Neural cell (in vitro differentiated cells): ENCODE results near the gene RRH. TPM values are rescaled to one million over a fixed set of nuclear protein-coding genes. Genes with fewer than 3 reads are reported as not detected.
"Not testable (repeated sequence)": the region's sequence is repeated elsewhere in the genome, so short reads cannot be mapped to it uniquely, and the experiment has no call there.

Experiments used
- H2AFZ ChIP-seq: fragments of 200-600, 300-800 bp; sonication (generic), shearing (Covaris generic); 2 replicates; pipeline ENCODE4 v1.6.0; 2014; ENCODE audit warnings: low read depth, mild to moderate bottlenecking, antibody characterized with exemption, low read length, moderate library complexity
- H3F3A ChIP-seq: fragments of 200-600 bp; shearing (Covaris generic); 2 replicates; pipeline ENCODE4 v1.6.1; 2016; ENCODE audit warnings: mild to moderate bottlenecking, moderate library complexity, mixed read lengths, antibody characterized with exemption, low read length; ENCODE audit not compliant: insufficient read depth, poor library complexity, severe bottlenecking
- H3K27ac ChIP-seq: fragments of 200-600, 300-800 bp; sonication (generic), shearing (Covaris generic); 2 replicates; pipeline ENCODE4 v1.5.1; 2014; ENCODE audit warnings: mild to moderate bottlenecking, low read length, moderate library complexity
- H3K27me3 ChIP-seq: fragments of 300-800, 200-600 bp; sonication (generic), shearing (Covaris generic); 2 replicates; pipeline ENCODE4 v1.6.0; 2014; ENCODE audit warnings: mild to moderate bottlenecking, low read depth, low read length, moderate library complexity; ENCODE audit not compliant: insufficient read depth
- H3K36me3 ChIP-seq: fragments of 300-800, 200-600 bp; sonication (generic), shearing (Covaris generic); 2 replicates; pipeline ENCODE4 v1.5.1; 2014; ENCODE audit warnings: mild to moderate bottlenecking, antibody characterized with exemption, low read length, moderate library complexity; ENCODE audit not compliant: insufficient read depth
- H3K4me2 ChIP-seq: fragments of 300-800, 200-600 bp; sonication (generic), shearing (Covaris generic); 2 replicates; pipeline ENCODE4 v1.6.0; 2014; ENCODE audit warnings: mild to moderate bottlenecking, low read length
- H3K4me3 ChIP-seq: fragments of 300-800, 200-600 bp; sonication (generic), shearing (Covaris generic); 2 replicates; pipeline ENCODE4 v1.5.1; 2014; ENCODE audit warnings: mild to moderate bottlenecking, low read length, moderate library complexity
- H3K79me2 ChIP-seq: fragments of 200-600 bp; shearing (Covaris generic); replicated peaks from 2 replicates; pipeline ENCODE4 v1.6.0; 2014; ENCODE audit warnings: mild to moderate bottlenecking, low read length, moderate library complexity; ENCODE audit not compliant: insufficient read depth
- H3K9ac ChIP-seq: fragments of 300-800, 200-600 bp; sonication (generic), shearing (Covaris generic); 2 replicates; pipeline ENCODE4 v1.6.1; 2016; ENCODE audit warnings: mild to moderate bottlenecking, low read length, mixed read lengths
- H3K9me2 ChIP-seq: fragments of 200-600 bp; shearing (Covaris generic); 2 replicates; pipeline ENCODE4 v1.6.1; 2016; ENCODE audit warnings: mild to moderate bottlenecking, low read length, mixed read lengths; ENCODE audit not compliant: insufficient read depth
- H3K9me3 ChIP-seq: fragments of 200-600, 300-800 bp; sonication (generic), shearing (Covaris generic); 2 replicates; pipeline ENCODE4 v1.6.1; 2016; ENCODE audit warnings: mild to moderate bottlenecking, mixed run types, low read length, moderate library complexity, mixed read lengths
- H4K20me1 ChIP-seq: fragments of 200-600 bp; shearing (Covaris generic); 2 replicates; pipeline ENCODE4 v1.6.1; 2016; ENCODE audit warnings: mild to moderate bottlenecking, mixed run types; ENCODE audit not compliant: insufficient read depth
- EP300 ChIP-seq: fragments of 450-650 bp; conservative IDR thresholded peaks from 2 replicates; pipeline ENCODE4 v1.6.1; 2014; ENCODE audit warnings: antibody characterized with exemption, mild to moderate bottlenecking, moderate library complexity; ENCODE audit not compliant: poor library complexity, severe bottlenecking
- EZH2 ChIP-seq: fragments of 200-600, 300-800 bp; shearing (Covaris generic), sonication (generic); IDR thresholded peaks from 2 replicates; pipeline ENCODE4 v1.6.1; 2014; ENCODE audit warnings: antibody characterized with exemption, low read length, borderline replicate concordance, mild to moderate bottlenecking; ENCODE audit not compliant: insufficient read depth, poor library complexity, severe bottlenecking
- MXI1 ChIP-seq: fragments of 450-650 bp; conservative IDR thresholded peaks from 2 replicates; pipeline ENCODE4 v1.6.1; 2014; ENCODE audit warnings: antibody characterized with exemption, mild to moderate bottlenecking; ENCODE audit not compliant: poor library complexity, severe bottlenecking
- POLR2AphosphoS5 ChIP-seq: IDR thresholded peaks from 2 replicates; pipeline ENCODE4 v1.6.1; 2012
- RAD21 ChIP-seq: fragments of 450-650 bp; conservative IDR thresholded peaks from 2 replicates; pipeline ENCODE4 v1.6.1; 2014; ENCODE audit warnings: antibody characterized with exemption, mild to moderate bottlenecking, moderate library complexity
- SMC3 ChIP-seq: fragments of 450-650 bp; conservative IDR thresholded peaks from 2 replicates; pipeline ENCODE4 v1.6.1; 2014; ENCODE audit warnings: antibody characterized with exemption, mild to moderate bottlenecking, moderate library complexity; ENCODE audit not compliant: poor library complexity
- TAF1 ChIP-seq: IDR thresholded peaks from 2 replicates; pipeline ENCODE4 v1.6.1; 2012; ENCODE audit warnings: low read depth
- polyA minus RNA-seq: library from RNA; depleted of rRNA, polyadenylated mRNA; stranded (reverse); fragments of >200 nt; gene quantifications from 2 replicates; pipeline ENCODE4 v1.2.3, GENCODE V29; 2014
- polyA plus RNA-seq: library from polyadenylated mRNA; depleted of rRNA; stranded (reverse); fragments of >200 nt; gene quantifications from 2 replicates; pipeline ENCODE4 v1.2.3, GENCODE V29; 2014
- TF ChIP-seq, protein P1 (sequence below): fragments of 450-650 bp; IDR thresholded peaks from 2 replicates; pipeline ENCODE4 v1.5.1; 2014; ENCODE audit warnings: antibody characterized with exemption, mild to moderate bottlenecking, moderate library complexity; ENCODE audit not compliant: poor library complexity, severe bottlenecking
- TF ChIP-seq, protein P2 (sequence below): IDR thresholded peaks from 2 replicates; pipeline ENCODE4 v1.6.1; 2012; ENCODE audit warnings: borderline replicate concordance

RRH gene, protein sequence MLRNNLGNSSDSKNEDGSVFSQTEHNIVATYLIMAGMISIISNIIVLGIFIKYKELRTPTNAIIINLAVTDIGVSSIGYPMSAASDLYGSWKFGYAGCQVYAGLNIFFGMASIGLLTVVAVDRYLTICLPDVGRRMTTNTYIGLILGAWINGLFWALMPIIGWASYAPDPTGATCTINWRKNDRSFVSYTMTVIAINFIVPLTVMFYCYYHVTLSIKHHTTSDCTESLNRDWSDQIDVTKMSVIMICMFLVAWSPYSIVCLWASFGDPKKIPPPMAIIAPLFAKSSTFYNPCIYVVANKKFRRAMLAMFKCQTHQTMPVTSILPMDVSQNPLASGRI
- polyA plus RNA-seq, result 0.40 and 1.2 TPM in 2 replicates
- polyA minus RNA-seq, result 0.49 and 0.58 TPM in 2 replicates

DNA sequence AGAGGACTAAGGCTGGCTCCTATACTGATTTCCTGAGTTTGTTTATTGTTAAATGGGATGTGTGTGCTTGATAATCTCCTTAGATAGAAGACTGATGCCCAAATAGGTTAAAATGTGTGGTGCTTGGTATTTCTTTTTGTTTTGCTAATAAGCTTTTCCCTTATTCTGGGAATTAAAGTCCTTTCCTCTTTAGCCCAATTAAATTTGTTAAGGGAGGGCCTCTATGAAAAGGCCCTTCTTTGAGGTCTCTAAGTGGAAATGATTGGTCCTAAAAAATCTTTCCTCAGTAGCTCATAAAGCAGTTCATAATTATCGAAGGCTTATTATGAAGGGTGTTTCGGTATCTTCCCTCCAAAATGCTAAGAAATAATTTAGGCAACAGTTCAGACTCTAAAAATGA, at the start of gene RRH:
Gene RRH (plus strand): TSS at position 301 of the 400 bp plus-strand sequence. CDS start 56 bp downstream, at position 357.
- no peaks in the 10 kb centered on the region for H3F3A ChIP-seq
- no peak within 1 kb of the TSS for H3K4me3 ChIP-seq
- no peak within 1 kb of the TSS for H3K27ac ChIP-seq
- no peaks in the 10 kb centered on the region for H3K9me3 ChIP-seq
- no peak within 1 kb of the TSS for H3K4me2 ChIP-seq
- H4K20me1 ChIP-seq, result no peaks in the 10 kb centered on the region
- no peaks in the 10 kb centered on the region for H3K9me2 ChIP-seq
- H3K79me2 ChIP-seq, result no peaks in the 10 kb centered on the region
- H2AFZ ChIP-seq, result no peak within 1 kb of the TSS
- no peak within 1 kb of the TSS for H3K9ac ChIP-seq
- no peaks in the 10 kb centered on the region for H3K27me3 ChIP-seq
- TF ChIP-seq MXI1 (no peak), EP300 (no peak), SMC3 (no peak), TAF1 (no peak), RAD21 (no peak)
- peaks cover 6% of the 10 kb centered on the region for H3K36me3 ChIP-seq

DNA sequence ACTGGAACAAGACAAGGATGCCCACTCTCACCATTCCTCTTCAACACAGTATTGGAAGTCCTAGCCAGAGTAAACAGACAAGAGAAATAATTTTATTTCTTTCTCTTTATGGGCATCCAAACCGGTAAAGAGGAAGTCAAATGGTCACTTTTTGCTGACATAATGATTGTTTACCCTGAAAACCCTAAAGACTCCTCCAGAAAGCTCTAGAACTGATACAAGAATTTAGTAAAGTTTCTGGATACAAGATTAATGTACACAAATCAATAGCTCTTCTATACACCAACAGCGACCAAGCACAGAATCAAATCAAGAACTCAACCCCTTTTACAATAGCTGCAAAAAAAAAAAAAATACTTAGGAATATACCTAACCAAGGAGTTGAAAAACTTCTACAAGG, 45.7 kb upstream of the RRH start:
- H3F3A ChIP-seq, H3K4me2 ChIP-seq: not testable (repeated sequence)

DNA sequence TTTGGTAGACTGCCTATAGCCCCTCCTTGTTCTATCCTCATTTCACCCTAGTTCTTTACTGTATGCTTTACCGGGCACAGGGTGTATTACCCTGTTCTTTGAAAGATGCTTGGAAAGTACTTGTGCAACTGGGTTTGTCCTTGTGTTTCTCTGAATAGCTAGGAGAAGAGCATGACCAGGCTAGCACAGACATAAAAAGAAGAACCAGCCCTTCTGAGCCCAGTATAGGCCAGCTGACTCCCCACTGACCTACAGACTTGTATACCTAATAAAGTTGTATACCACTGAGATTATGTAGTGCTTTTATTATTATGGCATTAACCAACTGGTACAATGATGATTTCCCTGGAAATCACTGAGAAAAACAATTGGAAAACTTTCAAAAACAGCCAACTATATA, 40.9 kb upstream of the RRH start:
- Histone ChIP-seq H3K27me3 (no peaks in the 10 kb centered on the region), H3K79me2 (no peaks in the 10 kb centered on the region), H3K4me2 (no peak overlapping the region), H3K9ac (no peak overlapping the region), H3K9me2 (no peaks in the 10 kb centered on the region), H3K36me3 (no peaks in the 10 kb centered on the region), H3F3A (no peaks in the 10 kb centered on the region), H3K4me3 (no peak overlapping the region), H4K20me1 (no peaks in the 10 kb centered on the region), H3K27ac (no peak overlapping the region), H3K9me3 (no peaks in the 10 kb centered on the region), H2AFZ (no peak overlapping the region)
- TF ChIP-seq EP300 (no peak), SMC3 (no peak), POLR2AphosphoS5 (no peak), TAF1 (no peak), RAD21 (no peak), EZH2 (no peak), MXI1 (no peak)
- TF ChIP-seq, protein P1, sequence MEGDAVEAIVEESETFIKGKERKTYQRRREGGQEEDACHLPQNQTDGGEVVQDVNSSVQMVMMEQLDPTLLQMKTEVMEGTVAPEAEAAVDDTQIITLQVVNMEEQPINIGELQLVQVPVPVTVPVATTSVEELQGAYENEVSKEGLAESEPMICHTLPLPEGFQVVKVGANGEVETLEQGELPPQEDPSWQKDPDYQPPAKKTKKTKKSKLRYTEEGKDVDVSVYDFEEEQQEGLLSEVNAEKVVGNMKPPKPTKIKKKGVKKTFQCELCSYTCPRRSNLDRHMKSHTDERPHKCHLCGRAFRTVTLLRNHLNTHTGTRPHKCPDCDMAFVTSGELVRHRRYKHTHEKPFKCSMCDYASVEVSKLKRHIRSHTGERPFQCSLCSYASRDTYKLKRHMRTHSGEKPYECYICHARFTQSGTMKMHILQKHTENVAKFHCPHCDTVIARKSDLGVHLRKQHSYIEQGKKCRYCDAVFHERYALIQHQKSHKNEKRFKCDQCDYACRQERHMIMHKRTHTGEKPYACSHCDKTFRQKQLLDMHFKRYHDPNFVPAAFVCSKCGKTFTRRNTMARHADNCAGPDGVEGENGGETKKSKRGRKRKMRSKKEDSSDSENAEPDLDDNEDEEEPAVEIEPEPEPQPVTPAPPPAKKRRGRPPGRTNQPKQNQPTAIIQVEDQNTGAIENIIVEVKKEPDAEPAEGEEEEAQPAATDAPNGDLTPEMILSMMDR, result no peak
- TF ChIP-seq, protein P2, sequence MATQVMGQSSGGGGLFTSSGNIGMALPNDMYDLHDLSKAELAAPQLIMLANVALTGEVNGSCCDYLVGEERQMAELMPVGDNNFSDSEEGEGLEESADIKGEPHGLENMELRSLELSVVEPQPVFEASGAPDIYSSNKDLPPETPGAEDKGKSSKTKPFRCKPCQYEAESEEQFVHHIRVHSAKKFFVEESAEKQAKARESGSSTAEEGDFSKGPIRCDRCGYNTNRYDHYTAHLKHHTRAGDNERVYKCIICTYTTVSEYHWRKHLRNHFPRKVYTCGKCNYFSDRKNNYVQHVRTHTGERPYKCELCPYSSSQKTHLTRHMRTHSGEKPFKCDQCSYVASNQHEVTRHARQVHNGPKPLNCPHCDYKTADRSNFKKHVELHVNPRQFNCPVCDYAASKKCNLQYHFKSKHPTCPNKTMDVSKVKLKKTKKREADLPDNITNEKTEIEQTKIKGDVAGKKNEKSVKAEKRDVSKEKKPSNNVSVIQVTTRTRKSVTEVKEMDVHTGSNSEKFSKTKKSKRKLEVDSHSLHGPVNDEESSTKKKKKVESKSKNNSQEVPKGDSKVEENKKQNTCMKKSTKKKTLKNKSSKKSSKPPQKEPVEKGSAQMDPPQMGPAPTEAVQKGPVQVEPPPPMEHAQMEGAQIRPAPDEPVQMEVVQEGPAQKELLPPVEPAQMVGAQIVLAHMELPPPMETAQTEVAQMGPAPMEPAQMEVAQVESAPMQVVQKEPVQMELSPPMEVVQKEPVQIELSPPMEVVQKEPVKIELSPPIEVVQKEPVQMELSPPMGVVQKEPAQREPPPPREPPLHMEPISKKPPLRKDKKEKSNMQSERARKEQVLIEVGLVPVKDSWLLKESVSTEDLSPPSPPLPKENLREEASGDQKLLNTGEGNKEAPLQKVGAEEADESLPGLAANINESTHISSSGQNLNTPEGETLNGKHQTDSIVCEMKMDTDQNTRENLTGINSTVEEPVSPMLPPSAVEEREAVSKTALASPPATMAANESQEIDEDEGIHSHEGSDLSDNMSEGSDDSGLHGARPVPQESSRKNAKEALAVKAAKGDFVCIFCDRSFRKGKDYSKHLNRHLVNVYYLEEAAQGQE, result no peak

More for the DNA sequence above, 45.7 kb upstream of the RRH start:
- H2AFZ ChIP-seq, H3K9me3 ChIP-seq, H3K36me3 ChIP-seq, H3K79me2 ChIP-seq, H3K4me3 ChIP-seq, H3K27me3 ChIP-seq, H4K20me1 ChIP-seq, H3K9ac ChIP-seq, H3K9me2 ChIP-seq, H3K27ac ChIP-seq: not testable (repeated sequence)
